Neural cell (in vitro differentiated cells): Measurements from ENCODE around the gene CLDN22. TPM values are rescaled to one million over a fixed set of nuclear protein-coding genes. Genes with fewer than 3 reads are reported as not detected.

Source experiments
- H2AFZ ChIP-seq: fragments of 200-600, 300-800 bp; sonication (generic), shearing (Covaris generic); 2 replicates; pipeline ENCODE4 v1.6.0; 2014; ENCODE audit warnings: low read depth, mild to moderate bottlenecking, antibody characterized with exemption, low read length, moderate library complexity
- H3F3A ChIP-seq: fragments of 200-600 bp; shearing (Covaris generic); 2 replicates; pipeline ENCODE4 v1.6.1; 2016; ENCODE audit warnings: mild to moderate bottlenecking, moderate library complexity, mixed read lengths, antibody characterized with exemption, low read length; ENCODE audit not compliant: insufficient read depth, poor library complexity, severe bottlenecking
- H3K27ac ChIP-seq: fragments of 200-600, 300-800 bp; sonication (generic), shearing (Covaris generic); 2 replicates; pipeline ENCODE4 v1.5.1; 2014; ENCODE audit warnings: mild to moderate bottlenecking, low read length, moderate library complexity
- H3K27me3 ChIP-seq: fragments of 300-800, 200-600 bp; sonication (generic), shearing (Covaris generic); 2 replicates; pipeline ENCODE4 v1.6.0; 2014; ENCODE audit warnings: mild to moderate bottlenecking, low read depth, low read length, moderate library complexity; ENCODE audit not compliant: insufficient read depth
- H3K36me3 ChIP-seq: fragments of 300-800, 200-600 bp; sonication (generic), shearing (Covaris generic); 2 replicates; pipeline ENCODE4 v1.5.1; 2014; ENCODE audit warnings: mild to moderate bottlenecking, antibody characterized with exemption, low read length, moderate library complexity; ENCODE audit not compliant: insufficient read depth
- H3K4me2 ChIP-seq: fragments of 300-800, 200-600 bp; sonication (generic), shearing (Covaris generic); 2 replicates; pipeline ENCODE4 v1.6.0; 2014; ENCODE audit warnings: mild to moderate bottlenecking, low read length
- H3K4me3 ChIP-seq: fragments of 300-800, 200-600 bp; sonication (generic), shearing (Covaris generic); 2 replicates; pipeline ENCODE4 v1.5.1; 2014; ENCODE audit warnings: mild to moderate bottlenecking, low read length, moderate library complexity
- H3K79me2 ChIP-seq: fragments of 200-600 bp; shearing (Covaris generic); replicated peaks from 2 replicates; pipeline ENCODE4 v1.6.0; 2014; ENCODE audit warnings: mild to moderate bottlenecking, low read length, moderate library complexity; ENCODE audit not compliant: insufficient read depth
- H3K9ac ChIP-seq: fragments of 300-800, 200-600 bp; sonication (generic), shearing (Covaris generic); 2 replicates; pipeline ENCODE4 v1.6.1; 2016; ENCODE audit warnings: mild to moderate bottlenecking, low read length, mixed read lengths
- H3K9me2 ChIP-seq: fragments of 200-600 bp; shearing (Covaris generic); 2 replicates; pipeline ENCODE4 v1.6.1; 2016; ENCODE audit warnings: mild to moderate bottlenecking, low read length, mixed read lengths; ENCODE audit not compliant: insufficient read depth
- H3K9me3 ChIP-seq: fragments of 200-600, 300-800 bp; sonication (generic), shearing (Covaris generic); 2 replicates; pipeline ENCODE4 v1.6.1; 2016; ENCODE audit warnings: mild to moderate bottlenecking, mixed run types, low read length, moderate library complexity, mixed read lengths
- H4K20me1 ChIP-seq: fragments of 200-600 bp; shearing (Covaris generic); 2 replicates; pipeline ENCODE4 v1.6.1; 2016; ENCODE audit warnings: mild to moderate bottlenecking, mixed run types; ENCODE audit not compliant: insufficient read depth
- CTCF ChIP-seq: fragments of 450-650 bp; IDR thresholded peaks from 2 replicates; pipeline ENCODE4 v1.5.1; 2014; ENCODE audit warnings: antibody characterized with exemption, mild to moderate bottlenecking, moderate library complexity; ENCODE audit not compliant: poor library complexity, severe bottlenecking
- EP300 ChIP-seq: fragments of 450-650 bp; conservative IDR thresholded peaks from 2 replicates; pipeline ENCODE4 v1.6.1; 2014; ENCODE audit warnings: antibody characterized with exemption, mild to moderate bottlenecking, moderate library complexity; ENCODE audit not compliant: poor library complexity, severe bottlenecking
- EZH2 ChIP-seq: fragments of 200-600, 300-800 bp; shearing (Covaris generic), sonication (generic); IDR thresholded peaks from 2 replicates; pipeline ENCODE4 v1.6.1; 2014; ENCODE audit warnings: antibody characterized with exemption, low read length, borderline replicate concordance, mild to moderate bottlenecking; ENCODE audit not compliant: insufficient read depth, poor library complexity, severe bottlenecking
- MXI1 ChIP-seq: fragments of 450-650 bp; conservative IDR thresholded peaks from 2 replicates; pipeline ENCODE4 v1.6.1; 2014; ENCODE audit warnings: antibody characterized with exemption, mild to moderate bottlenecking; ENCODE audit not compliant: poor library complexity, severe bottlenecking
- POLR2AphosphoS5 ChIP-seq: IDR thresholded peaks from 2 replicates; pipeline ENCODE4 v1.6.1; 2012
- RAD21 ChIP-seq: fragments of 450-650 bp; conservative IDR thresholded peaks from 2 replicates; pipeline ENCODE4 v1.6.1; 2014; ENCODE audit warnings: antibody characterized with exemption, mild to moderate bottlenecking, moderate library complexity
- REST ChIP-seq: IDR thresholded peaks from 2 replicates; pipeline ENCODE4 v1.6.1; 2012; ENCODE audit warnings: borderline replicate concordance
- SMC3 ChIP-seq: fragments of 450-650 bp; conservative IDR thresholded peaks from 2 replicates; pipeline ENCODE4 v1.6.1; 2014; ENCODE audit warnings: antibody characterized with exemption, mild to moderate bottlenecking, moderate library complexity; ENCODE audit not compliant: poor library complexity
- TAF1 ChIP-seq: IDR thresholded peaks from 2 replicates; pipeline ENCODE4 v1.6.1; 2012; ENCODE audit warnings: low read depth
- polyA plus RNA-seq: library from polyadenylated mRNA; depleted of rRNA; stranded (reverse); fragments of >200 nt; gene quantifications from 2 replicates; pipeline ENCODE4 v1.2.3, GENCODE V29; 2014

The CLDN22 gene
- polyA plus RNA-seq, 1 donor from 2014 or later = not detected

- Histone ChIP-seq H3F3A (no peaks in the 10 kb centered on the region), H3K9me3 (no peaks in the 10 kb centered on the region), H3K27me3 (no peaks in the 10 kb centered on the region), H3K36me3 (no peaks in the 10 kb centered on the region), H3K4me3 (no peak overlapping the region), H3K4me2 (no peak overlapping the region), H3K9ac (no peak overlapping the region), H2AFZ (no peak overlapping the region), H3K79me2 (no peaks in the 10 kb centered on the region), H3K9me2 (no peaks in the 10 kb centered on the region), H4K20me1 (no peaks in the 10 kb centered on the region), H3K27ac (no peak overlapping the region)
- no peak for TF ChIP-seq EP300
- no peak for TF ChIP-seq REST
- no peak for TF ChIP-seq EZH2
- no peak for TF ChIP-seq TAF1
- TF ChIP-seq MXI1 = no peak
- no peak for TF ChIP-seq RAD21
- no peak for TF ChIP-seq POLR2AphosphoS5
- no peak for TF ChIP-seq SMC3
- TF ChIP-seq CTCF = no peak
These were observed 35.3 kb upstream of the CLDN22 start for GRCh38 chr4:183355405-183355804.

GRCh38 chr4:183354219-183354618 lies 34.1 kb upstream of the CLDN22 start:
- no peaks in the 10 kb centered on the region for H3K27me3 ChIP-seq
- no peaks in the 10 kb centered on the region for H3K36me3 ChIP-seq
- no peaks in the 10 kb centered on the region for H4K20me1 ChIP-seq
- no peak for TF ChIP-seq REST
- no peak for TF ChIP-seq POLR2AphosphoS5
- no peak for TF ChIP-seq EZH2
- TF ChIP-seq MXI1 = no peak
- no peak for TF ChIP-seq EP300
- no peak for TF ChIP-seq TAF1
- TF ChIP-seq CTCF = no peak
- no peak for TF ChIP-seq SMC3
- TF ChIP-seq RAD21 = no peak
- H3K9me3 ChIP-seq = no peaks in the 10 kb centered on the region
- H3K4me2 ChIP-seq = no peak overlapping the region
- no peaks in the 10 kb centered on the region for H3K9me2 ChIP-seq
- H3F3A ChIP-seq = no peaks in the 10 kb centered on the region
- no peak overlapping the region for H3K27ac ChIP-seq
- H2AFZ ChIP-seq = no peak overlapping the region
- no peak overlapping the region for H3K9ac ChIP-seq
- H3K4me3 ChIP-seq = no peak overlapping the region
- no peaks in the 10 kb centered on the region for H3K79me2 ChIP-seq
